C4-2B (cell line): ENCODE measurements around the gene HAUS2.

Experiments used
- H3K27ac ChIP-seq: fragments of 450-650 bp; 2 replicates; pipeline ENCODE4 v1.5.1; 2017
- ZFX ChIP-seq: fragments of 450-650 bp; IDR thresholded peaks from 2 replicates; pipeline ENCODE4 v1.6.1; 2017
- TF ChIP-seq, protein P1 (sequence below): fragments of 450-650 bp; conservative IDR thresholded peaks from 2 replicates; pipeline ENCODE4 v1.5.1; 2017; ENCODE audit warnings: mild to moderate bottlenecking

Gene HAUS2

DNA sequence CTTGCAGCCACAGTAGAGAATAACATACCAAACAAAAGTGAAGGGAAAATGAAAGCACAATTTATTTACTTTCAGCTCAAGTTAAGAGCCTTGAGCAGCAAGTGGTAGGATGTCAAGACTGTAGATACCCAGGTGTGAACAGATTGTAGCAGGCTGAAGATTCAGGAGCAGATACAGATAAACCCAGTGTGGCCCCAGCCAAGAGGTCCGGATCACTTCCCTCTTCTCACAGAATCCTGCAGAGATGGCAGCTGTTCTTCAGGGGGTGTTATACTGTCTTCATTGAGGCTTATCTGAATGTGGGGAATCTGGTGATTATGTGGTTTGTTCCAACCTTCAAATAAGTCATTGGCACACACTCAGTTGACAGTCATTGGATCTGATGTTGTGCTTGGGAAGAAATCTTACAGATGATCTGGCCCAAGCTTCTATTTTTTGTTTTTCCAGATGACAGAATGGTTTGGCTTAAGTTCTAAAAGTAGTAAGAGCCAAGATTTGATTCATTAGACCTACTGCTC is 28.9 kb downstream of the HAUS2 start:
- TF ChIP-seq, protein P1, sequence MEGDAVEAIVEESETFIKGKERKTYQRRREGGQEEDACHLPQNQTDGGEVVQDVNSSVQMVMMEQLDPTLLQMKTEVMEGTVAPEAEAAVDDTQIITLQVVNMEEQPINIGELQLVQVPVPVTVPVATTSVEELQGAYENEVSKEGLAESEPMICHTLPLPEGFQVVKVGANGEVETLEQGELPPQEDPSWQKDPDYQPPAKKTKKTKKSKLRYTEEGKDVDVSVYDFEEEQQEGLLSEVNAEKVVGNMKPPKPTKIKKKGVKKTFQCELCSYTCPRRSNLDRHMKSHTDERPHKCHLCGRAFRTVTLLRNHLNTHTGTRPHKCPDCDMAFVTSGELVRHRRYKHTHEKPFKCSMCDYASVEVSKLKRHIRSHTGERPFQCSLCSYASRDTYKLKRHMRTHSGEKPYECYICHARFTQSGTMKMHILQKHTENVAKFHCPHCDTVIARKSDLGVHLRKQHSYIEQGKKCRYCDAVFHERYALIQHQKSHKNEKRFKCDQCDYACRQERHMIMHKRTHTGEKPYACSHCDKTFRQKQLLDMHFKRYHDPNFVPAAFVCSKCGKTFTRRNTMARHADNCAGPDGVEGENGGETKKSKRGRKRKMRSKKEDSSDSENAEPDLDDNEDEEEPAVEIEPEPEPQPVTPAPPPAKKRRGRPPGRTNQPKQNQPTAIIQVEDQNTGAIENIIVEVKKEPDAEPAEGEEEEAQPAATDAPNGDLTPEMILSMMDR: no peak
- no peak for TF ChIP-seq ZFX
- H3K27ac ChIP-seq: no peak overlapping the region

DNA sequence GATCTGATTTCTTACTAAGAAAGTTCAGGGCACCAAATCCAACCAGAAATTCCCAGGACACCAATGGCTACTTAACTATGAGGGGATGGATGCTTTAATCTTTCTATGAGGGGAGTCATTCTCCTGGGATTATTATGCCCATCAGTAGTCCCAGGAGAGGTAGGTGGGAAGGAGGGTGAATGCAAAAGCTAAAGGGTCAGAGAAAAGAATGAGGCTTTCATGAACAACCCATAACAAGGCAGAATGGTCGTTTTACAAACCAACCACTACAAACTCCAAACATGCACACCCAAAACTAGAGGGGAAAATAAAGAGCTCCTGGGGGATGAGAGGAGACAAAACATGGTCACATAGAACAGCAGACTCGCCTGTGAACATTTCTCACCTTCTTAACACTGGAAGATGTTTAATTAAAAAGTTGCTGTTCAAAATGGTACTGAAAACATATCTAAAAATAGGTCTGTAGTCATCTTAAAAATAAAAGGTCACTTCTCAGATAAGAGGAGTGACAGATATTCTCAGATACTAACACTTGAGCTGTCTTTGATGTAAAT is 30.4 kb downstream of the HAUS2 start:
- no peak for TF ChIP-seq ZFX
- TF ChIP-seq, protein P1: no peak
- no peak overlapping the region for H3K27ac ChIP-seq

DNA sequence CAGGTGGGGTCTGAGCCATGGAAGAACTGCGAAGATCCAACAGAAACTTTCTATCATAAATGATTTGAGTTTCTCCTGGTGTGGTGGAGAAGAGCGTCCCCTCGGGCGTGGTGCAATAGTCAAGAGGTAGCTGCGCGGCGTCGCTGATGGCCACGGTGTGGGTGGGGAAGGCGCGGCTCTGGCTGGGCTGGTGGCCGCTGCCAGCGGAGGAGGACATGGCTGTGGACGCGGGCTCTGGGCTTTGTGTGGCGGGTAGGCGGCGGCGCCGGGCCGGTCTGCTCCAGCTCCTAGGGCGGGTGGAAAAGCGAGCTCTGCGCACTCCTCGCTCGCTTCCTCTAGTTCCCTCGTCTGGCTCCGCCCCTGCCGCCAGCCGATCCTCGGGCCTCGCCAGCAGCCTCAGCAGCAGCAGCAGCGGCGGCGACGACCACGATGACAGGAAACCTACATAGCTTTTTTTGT is 32.7 kb downstream of the HAUS2 start:
- TF ChIP-seq, protein P1: no peak
- no peak for TF ChIP-seq ZFX
- H3K27ac ChIP-seq: no peak overlapping the region

DNA sequence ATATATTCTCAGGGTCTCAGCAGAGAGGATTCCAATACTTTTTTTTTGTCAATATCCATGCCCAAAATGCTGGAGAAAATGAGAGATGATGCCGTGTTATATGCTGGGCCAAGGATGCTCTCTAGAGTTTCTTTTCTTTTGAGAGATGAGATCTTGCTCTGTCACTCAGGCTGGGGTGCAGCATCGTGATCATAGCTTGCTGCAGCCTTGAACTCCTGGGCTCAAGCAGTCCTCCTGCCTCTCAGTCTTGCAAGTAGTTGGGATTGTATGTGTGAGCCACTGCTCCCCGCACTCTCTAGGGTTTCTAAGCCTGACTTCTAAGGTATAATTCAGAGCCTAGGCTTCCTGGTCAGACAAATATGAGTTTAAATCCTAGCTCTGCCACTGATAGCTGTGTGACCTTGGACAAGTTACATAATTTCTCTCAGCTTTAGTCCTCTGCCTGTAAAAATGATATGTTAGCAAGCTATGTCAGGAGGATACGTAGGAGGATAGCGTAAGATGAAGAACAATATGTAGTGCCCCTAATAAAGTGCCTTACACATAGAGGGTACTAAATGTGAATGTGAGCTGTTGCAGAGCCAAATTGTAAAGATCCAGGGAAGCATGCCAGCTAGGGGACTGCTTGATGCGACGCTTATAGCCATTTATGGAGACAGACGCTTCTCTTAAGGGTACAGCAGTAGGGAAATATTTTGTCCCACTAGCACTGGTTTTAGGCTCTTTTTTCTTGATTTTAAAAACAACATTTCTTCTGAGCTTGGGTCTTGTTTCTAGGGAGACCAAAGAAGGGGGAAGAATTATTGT is 34.1 kb downstream of the HAUS2 start:
- TF ChIP-seq ZFX: no peak
- TF ChIP-seq, protein P1: no peak
- H3K27ac ChIP-seq: no peak overlapping the region

DNA sequence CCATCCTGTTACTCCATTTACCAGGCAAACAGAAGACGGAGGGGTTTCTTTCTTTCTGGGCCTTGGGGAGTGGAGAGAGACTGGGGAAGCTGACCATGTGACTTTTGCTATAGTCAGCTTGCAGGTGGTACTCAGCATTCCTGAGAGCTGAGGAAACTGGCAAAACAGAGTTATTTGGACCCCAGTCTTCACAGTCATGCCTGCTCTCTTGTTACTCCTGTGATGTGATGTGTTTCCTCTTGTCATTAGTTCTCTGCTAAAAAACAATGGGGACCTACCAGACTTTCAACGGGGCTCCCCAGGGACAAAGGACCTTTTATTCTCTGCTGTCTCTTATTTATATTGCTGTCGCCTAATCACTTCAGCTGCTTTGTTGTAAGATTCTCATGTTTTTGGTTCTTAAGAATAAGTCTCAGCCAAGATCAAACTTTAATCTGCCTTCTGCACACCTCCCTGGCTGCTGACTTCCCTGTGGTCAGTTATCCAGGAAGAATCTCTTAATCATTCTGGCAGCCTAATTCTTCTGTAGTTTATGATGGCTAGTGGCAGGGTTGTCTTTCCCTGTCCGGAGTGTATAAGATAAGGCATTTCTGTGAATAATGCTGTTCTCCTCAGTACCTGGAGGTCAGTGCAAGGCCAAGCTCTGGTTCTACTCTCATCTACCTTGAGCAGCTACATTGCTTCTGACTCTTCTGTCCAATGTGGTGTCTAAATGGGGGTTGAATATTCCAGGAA is 35.6 kb downstream of the HAUS2 start:
- TF ChIP-seq ZFX: no peak
- TF ChIP-seq, protein P1: no peak
- H3K27ac ChIP-seq: no peak overlapping the region

DNA sequence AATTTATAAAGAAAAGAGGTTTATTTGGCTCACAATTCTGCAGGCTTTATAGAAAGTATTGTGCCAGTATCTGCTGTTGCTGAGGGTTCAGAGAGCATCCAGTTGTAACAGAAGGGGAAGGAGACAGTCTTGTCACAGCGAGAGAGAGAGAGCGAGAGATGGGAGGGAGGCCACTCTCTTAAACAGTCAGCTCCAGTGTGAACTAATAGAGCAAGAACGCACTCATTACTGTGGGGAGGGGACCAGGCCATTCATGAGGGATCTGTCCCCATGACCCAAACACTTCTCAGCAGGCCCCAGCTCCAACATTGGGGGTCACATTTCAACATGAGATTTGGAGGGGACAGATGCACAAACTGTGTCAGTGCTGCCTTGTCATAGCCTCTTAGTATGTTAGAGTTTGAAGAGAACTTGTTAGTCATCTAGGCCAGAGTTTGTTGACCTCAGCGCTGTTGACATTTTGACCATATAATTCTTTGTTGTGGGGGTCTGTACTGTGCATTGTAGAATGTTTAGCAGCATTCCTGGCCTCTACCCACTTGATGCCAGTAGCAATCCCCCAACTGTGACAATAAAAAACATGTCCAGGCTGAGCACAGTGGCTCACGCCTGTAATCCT is 42.1 kb downstream of the HAUS2 start:
- TF ChIP-seq, protein P1: no peak
- TF ChIP-seq ZFX: no peak
- H3K27ac ChIP-seq: no peak overlapping the region
